Kidney glomerular epithelial cell (primary cell): ENCODE results near the gene NANOS3.
A peak's percentile ranks its signal among the peaks of the same experiment; 100 is the strongest.

Experiments used
- DNase-seq: peaks from one replicate; lab custom pipeline; 2025; lab: John Stamatoyannopoulos, UW

NANOS3 gene

GRCh38 chr19:13864667-13865570, 12.0 kb upstream of the NANOS3 start:
- no peak for DNase-seq

GRCh38 chr19:13865571-13866462, 11.1 kb upstream of the NANOS3 start:
- no peak for DNase-seq

GRCh38 chr19:13866463-13867046, 10.4 kb upstream of the NANOS3 start:
- no peak for DNase-seq

- no peak for DNase-seq
Measured at GRCh38 chr19:13868663-13869062, 8.3 kb upstream of the NANOS3 start.

- DNase-seq, result no peak
Measured at GRCh38 chr19:13869281-13869680, 7.7 kb upstream of the NANOS3 start.

GRCh38 chr19:13870873-13871272, 6.1 kb upstream of the NANOS3 start:
- DNase-seq, result no peak

GRCh38 chr19:13872339-13872694, 4.6 kb upstream of the NANOS3 start:
- DNase-seq, result no peak

GRCh38 chr19:13872695-13873389, 4.1 kb upstream of the NANOS3 start:
- DNase-seq, result no peak

- no peak for DNase-seq
Measured at GRCh38 chr19:13873834-13874515, 3.0 kb upstream of the NANOS3 start.

GRCh38 chr19:13875824-13876223, 1.1 kb upstream of the NANOS3 start:
- no peak for DNase-seq

- no peak for DNase-seq
Measured at GRCh38 chr19:13877303-13877702, 369 bp downstream of the NANOS3 start.

- peak; percentile 95 for DNase-seq
Measured at GRCh38 chr19:13880059-13881043, 3.4 kb downstream of the NANOS3 start.

GRCh38 chr19:13881251-13881691, 4.3 kb downstream of the NANOS3 start:
- no peak for DNase-seq

GRCh38 chr19:13881692-13882418, 4.9 kb downstream of the NANOS3 start:
- DNase-seq, result no peak

GRCh38 chr19:13882419-13882795, 5.5 kb downstream of the NANOS3 start:
- DNase-seq, result no peak

GRCh38 chr19:13882836-13883235, 5.9 kb downstream of the NANOS3 start:
- DNase-seq, result no peak

GRCh38 chr19:13883516-13884064, 6.7 kb downstream of the NANOS3 start:
- DNase-seq, result no peak

GRCh38 chr19:13884726-13885591, 8.0 kb downstream of the NANOS3 start:
- peak; percentile 22 for DNase-seq
